ENCODE data around the gene SYCE3.

Gene SYCE3

GRCh38 chr22:50603511-50604255, 41.0 kb upstream of the SYCE3 start:
- TF ChIP-seq, protein P1, sequence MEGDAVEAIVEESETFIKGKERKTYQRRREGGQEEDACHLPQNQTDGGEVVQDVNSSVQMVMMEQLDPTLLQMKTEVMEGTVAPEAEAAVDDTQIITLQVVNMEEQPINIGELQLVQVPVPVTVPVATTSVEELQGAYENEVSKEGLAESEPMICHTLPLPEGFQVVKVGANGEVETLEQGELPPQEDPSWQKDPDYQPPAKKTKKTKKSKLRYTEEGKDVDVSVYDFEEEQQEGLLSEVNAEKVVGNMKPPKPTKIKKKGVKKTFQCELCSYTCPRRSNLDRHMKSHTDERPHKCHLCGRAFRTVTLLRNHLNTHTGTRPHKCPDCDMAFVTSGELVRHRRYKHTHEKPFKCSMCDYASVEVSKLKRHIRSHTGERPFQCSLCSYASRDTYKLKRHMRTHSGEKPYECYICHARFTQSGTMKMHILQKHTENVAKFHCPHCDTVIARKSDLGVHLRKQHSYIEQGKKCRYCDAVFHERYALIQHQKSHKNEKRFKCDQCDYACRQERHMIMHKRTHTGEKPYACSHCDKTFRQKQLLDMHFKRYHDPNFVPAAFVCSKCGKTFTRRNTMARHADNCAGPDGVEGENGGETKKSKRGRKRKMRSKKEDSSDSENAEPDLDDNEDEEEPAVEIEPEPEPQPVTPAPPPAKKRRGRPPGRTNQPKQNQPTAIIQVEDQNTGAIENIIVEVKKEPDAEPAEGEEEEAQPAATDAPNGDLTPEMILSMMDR (IDR thresholded peaks at IDR 0.05), result no peak

DNA sequence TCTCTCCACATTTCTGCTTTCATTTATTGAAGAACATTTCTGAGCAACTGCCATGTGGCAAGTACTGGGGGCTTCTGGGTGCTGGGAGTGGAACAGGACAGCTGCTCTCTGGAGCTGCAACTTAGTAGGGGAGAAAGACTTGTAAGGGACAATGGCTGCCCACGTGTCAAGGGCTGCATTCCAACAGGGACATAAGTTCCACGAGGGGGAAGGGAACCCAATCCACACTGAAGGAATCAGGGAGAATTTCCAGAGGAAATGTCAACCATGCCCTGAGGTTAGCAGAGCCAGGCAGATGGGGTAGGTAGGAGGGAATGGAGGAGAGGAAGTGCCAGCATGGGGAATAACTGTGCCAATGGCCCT, 39.6 kb upstream of the SYCE3 start:
- TF ChIP-seq, protein P1 (IDR thresholded peaks at IDR 0.05), result no peak

- TF ChIP-seq, protein P1 (IDR thresholded peaks at IDR 0.05), result no peak
These were observed 39.1 kb upstream of the SYCE3 start for GRCh38 chr22:50601669-50602337.

DNA sequence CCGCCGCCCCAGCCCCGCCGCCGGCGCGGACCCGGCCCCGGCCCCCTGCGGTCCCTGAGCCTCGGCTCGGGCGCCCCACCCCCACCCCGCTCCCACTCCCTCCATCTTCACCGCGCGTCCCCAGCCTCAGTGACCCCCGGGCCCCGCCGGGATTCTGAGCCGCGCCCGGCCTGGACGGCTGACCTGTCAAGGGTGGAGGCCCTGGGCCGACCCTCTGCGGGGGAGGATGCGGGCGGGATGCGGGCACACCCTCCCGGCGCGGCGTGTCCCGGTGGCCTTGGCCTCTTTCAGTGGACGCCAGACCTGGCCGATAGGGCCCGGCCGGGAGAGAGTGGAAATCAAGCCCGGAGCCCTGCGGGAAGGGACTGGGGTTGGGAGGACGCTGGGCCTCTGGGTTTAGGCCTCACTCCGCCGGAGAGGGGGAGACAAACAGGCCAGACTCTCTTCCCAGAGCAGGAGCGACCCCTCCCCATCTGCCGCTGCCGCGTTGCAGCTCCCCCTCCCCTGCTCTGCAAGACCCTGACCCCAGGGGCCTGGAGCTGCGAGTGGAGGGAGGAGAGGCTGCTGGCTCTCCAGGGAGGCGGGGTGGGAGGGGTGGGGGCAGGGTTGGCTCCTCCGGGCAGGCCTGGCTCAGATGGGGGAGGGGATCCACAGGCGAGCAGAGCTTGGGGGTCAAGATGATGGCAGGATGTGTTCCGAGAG, 38.4 kb upstream of the SYCE3 start:
- TF ChIP-seq, protein P1 (IDR thresholded peaks at IDR 0.05), result no peak

DNA sequence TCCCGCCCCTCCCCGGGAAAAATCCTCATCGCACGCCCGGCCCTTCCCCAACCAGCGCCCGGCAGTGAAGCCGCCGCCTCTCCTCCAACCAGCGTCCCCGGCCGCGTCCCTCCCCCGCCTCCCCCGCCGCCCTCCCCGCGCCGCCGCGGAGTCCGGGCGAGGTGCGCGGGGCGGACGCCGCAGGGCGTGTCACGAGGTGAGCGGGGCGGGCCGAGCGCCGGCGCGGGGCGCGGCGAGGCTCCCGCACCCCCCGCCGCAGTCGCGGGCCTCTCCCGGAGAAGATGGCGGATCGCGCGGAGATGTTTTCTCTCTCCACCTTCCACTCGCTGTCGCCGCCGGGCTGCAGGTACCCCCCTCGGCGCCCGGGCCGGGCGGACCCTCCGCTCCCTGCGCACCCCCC, 37.8 kb upstream of the SYCE3 start, which contains the start of gene MAPK8IP2:
Gene MAPK8IP2 (plus strand): TSS at position 256 of the 400 bp plus-strand sequence. CDS start 26 bp downstream, at position 282.
- TF ChIP-seq, protein P1 (IDR thresholded peaks at IDR 0.05), result no peak

DNA sequence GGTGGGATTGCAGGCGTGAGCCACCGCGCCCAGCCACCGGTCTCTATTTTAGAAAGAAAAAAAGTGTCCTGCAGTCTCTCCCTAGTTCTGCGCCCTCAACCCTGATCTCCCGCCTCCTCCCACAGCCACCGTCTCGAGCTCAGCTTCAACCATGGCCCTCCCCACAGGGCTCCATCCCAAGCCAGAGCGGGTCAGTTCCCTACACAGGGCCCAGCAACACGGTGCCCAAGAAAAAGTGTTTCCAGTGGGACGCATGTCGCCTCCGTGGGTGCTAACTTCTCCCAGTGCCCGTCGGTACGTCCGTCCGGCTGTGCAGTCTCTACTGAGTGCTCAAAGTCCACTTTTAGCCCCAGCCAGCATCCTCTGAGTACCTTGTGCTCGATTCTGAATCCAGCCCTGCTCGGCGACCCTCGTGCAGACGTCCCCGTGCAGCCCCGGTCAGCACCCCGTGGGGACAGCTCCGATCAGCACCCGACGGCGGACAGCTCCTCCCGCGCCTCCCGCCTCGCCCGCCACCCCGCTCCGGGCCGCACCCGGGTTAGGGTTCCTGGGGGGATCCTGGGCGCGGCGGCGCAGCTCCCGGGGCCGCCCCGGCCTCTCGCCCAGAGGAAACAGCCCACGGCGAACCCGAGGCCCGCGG, 37.2 kb upstream of the SYCE3 start:
- TF ChIP-seq, protein P1 (IDR thresholded peaks at IDR 0.05), result no peak

DNA sequence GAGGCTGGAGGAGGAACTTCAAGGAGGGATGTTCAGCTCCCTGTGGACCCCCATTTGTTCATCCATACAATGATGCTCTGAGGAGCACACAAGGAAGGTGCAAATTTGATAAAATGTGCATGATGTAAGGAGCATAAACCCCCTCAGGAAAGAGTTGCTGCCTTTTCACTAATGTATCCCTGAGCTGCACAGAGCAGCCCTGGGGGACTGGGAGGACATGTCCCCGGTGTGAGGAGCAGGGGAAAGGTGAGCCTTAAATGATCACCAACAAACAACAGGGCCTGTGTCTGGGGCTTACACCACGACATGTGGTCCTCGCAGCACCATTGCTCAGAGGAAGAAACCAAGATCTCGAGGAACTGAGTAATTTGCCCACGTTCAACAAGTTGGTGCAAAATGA, 34.4 kb upstream of the SYCE3 start:
- TF ChIP-seq, protein P1 (IDR thresholded peaks at IDR 0.05), result no peak
